AG10803 (cell line): ENCODE results near the gene INSRR.

Source experiments
- DNase-seq: peaks from one replicate; pipeline ENCODE4 v3.0.0; 2010; ENCODE audit warnings: low read depth
- H3K4me3 ChIP-seq: 2 replicates; pipeline ENCODE4 v1.5.1; 2011; ENCODE audit warnings: mild to moderate bottlenecking, low read length, control low read depth
- CTCF ChIP-seq: conservative IDR thresholded peaks from 2 replicates; pipeline ENCODE4 v1.5.1; 2011; ENCODE audit warnings: mild to moderate bottlenecking, low read length, control low read depth, inconsistent platforms

The INSRR gene

GRCh38 chr1:156874142-156874541, 15.2 kb upstream of the INSRR start:
- DNase-seq, result no peak
- TF ChIP-seq CTCF, result no peak
- no peak overlapping the region for H3K4me3 ChIP-seq

GRCh38 chr1:156873659-156874058, 14.7 kb upstream of the INSRR start:
- DNase-seq, result no peak
- no peak for TF ChIP-seq CTCF
- H3K4me3 ChIP-seq, result no peak overlapping the region

- DNase-seq, result no peak
- no peak overlapping the region for H3K4me3 ChIP-seq
- no peak for TF ChIP-seq CTCF
Measured at GRCh38 chr1:156869455-156869854, 10.5 kb upstream of the INSRR start.

GRCh38 chr1:156868341-156868740, 9.4 kb upstream of the INSRR start:
- H3K4me3 ChIP-seq, result no peak overlapping the region
- DNase-seq, result no peak
- no peak for TF ChIP-seq CTCF

- DNase-seq, result no peak
- no peak overlapping the region for H3K4me3 ChIP-seq
- TF ChIP-seq CTCF, result no peak
Measured at GRCh38 chr1:156866249-156866909, 7.5 kb upstream of the INSRR start.

GRCh38 chr1:156865865-156866248, 6.9 kb upstream of the INSRR start:
- no peak for DNase-seq
- no peak overlapping the region for H3K4me3 ChIP-seq

More at GRCh38 chr1:156865865-156866248, 6.9 kb upstream of the INSRR start:
- TF ChIP-seq CTCF, result no peak
